GM21528 (cell line): ENCODE data around the gene TPPP3.
"Not testable (repeated sequence)": the region's sequence is repeated elsewhere in the genome, so short reads cannot be mapped to it uniquely, and the experiment has no call there.

Experiments used
- ATAC-seq: cut with Tn5 transposase; IDR thresholded peaks from one replicate; pipeline ENCODE4 v1.9.1; 2021; ENCODE audit warnings: mild to moderate bottlenecking, moderate library complexity; ENCODE audit not compliant: unreplicated experiment, low FRiP score

Gene TPPP3

DNA sequence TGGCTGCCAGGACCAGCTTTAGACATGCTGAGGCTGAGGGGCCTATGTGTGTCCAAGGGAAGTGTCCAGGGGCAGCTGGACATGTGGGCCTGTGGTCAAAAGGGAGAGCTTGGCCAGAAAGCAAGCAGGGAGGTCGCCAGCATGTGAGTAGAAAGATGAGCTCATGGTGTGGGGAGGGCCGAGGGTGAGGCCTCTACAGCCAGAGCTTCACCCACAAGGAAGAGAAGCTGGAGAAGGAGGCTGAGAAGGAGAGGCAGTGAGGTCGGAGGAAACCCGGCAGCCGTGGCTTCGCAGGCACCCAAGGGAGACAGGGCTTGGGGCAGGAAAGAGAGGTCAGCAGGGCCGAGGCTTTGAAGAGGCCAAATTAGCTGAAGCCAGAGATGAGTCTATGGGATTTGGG, 33.7 kb upstream of the TPPP3 start:
- ATAC-seq = no peak

DNA sequence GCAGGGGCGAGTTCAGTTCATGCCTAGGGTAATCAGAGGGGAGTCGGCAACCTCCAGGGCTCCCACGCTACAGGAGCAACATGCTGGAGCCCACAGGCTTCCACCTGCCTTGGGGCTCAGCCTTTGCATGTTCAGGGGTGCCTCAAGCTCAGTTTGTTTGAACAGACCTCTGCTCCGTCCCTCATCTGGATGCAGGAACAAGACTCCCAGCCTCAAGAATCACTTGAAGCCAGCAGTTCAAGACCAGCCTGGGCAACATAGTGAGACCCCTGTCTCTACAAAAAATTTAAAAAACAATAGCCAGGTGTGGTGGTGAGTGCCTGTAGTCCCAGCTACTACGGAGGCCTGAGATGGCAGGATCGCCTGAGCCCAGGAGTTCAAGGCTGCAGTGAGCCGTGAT, 32.7 kb upstream of the TPPP3 start:
- ATAC-seq = no peak

DNA sequence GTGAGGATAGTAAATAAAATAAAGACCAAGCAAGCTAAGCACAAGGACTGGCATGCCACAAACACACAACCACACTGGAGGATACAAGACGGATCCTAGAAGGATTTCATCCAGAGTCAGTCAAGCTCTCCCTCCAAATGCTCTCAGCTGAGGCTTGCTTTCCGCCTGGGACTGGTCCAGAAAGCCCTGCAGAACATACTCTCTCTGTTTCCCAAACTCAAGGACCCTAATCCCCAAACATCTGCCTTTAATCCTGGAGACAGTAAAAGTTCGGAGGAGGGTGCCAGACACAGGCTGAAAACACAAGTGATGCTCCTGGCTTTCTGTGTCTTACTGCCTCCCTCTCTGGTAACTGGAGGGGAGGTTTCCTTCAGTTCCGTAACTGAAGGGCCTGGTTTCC, 32.3 kb upstream of the TPPP3 start:
- ATAC-seq = no peak

DNA sequence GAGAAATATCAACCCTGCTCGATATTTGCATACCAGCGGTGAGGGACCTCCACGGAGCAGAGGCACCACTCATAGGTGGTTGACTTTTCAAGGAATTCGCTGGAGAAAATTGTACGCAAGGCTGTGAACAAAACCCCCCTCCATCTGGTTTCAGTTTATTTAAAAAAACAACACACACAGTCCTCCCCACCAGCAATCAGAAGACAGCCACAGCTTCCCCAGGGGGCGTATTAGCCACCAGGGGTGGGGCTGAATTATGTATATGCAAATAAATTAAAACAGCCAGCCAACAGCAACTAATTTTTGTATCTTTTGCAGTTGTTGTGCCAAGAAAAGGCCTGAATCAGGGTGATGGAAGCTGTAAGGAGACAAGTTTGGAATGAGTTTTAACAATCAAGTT, 31.8 kb upstream of the TPPP3 start:
- ATAC-seq = no peak

DNA sequence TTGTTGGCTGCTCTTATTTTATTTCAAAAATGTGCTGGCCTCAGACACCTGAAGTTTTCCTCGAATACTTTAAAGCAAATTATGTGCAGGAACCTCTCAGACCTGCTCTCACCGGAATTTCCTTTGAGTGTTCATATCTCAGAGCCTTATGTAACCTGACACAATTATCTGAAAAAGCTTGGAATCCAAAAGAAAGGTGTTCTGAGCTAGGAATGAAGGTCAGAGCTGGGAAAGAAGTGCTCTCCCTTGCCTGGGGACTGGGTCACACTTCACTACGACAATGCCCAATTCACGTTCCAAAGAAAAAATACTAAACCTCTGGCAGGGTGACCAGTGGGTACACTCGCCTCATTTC, 30.9 kb upstream of the TPPP3 start:
- no peak for ATAC-seq

DNA sequence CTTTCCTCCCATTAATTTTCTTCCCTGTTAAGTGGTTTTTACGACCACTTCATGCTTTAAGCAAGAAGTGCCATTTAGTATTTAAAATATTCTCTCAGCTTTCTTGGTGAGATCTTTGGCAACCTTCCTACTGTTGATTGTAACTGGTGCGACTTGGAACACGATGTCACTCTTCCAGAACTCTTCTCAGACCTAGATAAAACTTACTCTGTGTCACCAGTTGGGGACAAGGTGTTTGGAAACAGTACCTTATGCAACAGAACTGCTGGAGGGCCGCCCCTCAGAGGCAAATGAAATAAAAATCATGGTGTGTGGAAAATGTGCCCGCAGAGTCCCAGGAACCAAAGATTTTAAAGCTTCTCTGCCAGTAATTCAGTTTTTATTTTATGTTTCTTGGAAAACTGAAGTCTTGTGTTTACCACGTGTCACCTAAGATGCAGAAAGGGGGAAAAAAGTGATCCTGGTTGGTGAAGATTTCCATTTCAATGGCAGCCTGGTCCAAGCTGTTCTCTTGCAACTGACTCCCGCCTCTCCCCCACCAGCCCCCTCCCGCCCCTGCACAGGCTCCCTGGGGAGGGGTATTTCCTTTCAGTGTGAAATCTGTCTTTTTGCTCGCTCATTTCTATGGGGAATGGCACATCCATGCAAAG, 30.4 kb upstream of the TPPP3 start:
- no peak for ATAC-seq

DNA sequence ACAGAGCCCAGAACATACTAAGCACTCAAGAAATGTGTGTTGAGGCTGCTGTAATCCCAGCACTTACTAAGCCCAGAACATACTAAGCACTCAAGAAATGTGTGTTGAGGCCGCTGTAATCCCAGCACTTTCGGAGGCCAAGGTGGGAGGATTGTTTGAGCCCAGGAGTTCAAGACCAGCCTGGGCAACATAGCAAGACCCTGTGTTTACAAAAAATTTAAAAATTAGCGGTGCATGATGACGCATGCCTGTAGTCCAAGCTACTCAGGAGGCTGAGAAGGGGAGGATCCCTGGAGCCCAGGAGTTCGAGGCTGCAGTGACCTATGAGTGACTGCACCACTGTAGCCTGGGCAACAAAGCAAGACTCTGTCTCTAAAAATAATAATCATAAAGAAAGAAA, 29.7 kb upstream of the TPPP3 start:
- no peak for ATAC-seq

DNA sequence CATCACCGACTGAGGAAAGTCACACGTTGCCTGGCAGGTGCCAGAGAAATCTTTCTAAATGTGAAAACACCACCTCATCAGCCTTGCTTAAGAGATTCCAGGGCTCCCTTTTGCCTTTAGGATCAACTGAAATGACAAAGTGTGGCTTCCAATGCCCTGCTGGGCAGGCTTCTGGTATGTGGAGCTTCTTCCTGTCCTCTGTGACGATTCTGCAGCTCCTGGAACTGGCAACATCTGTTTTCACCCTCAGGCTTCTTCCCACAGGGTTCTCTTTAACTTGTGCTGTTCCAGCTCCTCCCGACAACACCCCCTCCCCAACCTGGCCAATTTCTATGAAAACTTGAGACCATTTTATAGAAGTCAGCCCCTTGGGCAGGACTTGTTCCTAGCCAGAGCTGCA, 27.7 kb upstream of the TPPP3 start:
- no peak for ATAC-seq

DNA sequence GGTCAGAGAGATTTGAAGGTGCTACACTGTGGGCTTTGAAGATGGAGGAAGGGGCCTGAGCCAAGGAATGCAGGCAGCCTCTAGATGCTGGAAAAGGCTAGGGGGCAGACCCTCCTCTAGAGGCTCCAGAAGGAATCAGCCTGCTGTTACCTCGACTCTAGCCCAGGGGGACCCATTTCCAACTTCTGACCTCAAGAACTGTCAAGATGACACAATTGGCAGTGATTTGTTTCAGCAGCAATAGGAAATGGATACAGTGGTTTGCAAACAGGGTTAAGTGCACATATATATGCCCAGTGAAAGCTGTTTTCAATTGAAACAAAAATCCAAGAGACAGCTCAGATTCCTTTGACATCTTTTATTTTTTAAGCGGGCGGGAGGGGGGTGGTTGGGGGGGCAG, 26.6 kb upstream of the TPPP3 start:
- no peak for ATAC-seq

DNA sequence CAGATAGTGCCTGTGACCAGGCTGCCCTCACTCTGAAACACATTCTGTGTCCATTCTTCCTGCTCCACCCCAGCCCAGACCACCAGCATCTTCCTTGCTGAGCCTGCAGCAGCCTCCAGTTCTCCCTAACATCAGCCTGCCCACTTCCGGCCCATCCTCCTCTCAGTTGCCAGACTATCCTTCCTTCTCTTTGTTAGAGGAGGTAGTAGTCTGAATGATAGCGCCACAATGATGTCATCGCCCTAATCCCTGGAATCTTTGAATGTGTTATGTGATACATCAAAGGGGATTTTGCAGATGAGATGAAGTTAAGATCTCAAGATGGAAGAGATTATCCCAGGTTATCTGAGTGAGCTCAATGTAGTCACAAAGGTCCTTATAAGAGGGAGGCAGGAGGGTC, 26.2 kb upstream of the TPPP3 start:
- ATAC-seq = no peak

DNA sequence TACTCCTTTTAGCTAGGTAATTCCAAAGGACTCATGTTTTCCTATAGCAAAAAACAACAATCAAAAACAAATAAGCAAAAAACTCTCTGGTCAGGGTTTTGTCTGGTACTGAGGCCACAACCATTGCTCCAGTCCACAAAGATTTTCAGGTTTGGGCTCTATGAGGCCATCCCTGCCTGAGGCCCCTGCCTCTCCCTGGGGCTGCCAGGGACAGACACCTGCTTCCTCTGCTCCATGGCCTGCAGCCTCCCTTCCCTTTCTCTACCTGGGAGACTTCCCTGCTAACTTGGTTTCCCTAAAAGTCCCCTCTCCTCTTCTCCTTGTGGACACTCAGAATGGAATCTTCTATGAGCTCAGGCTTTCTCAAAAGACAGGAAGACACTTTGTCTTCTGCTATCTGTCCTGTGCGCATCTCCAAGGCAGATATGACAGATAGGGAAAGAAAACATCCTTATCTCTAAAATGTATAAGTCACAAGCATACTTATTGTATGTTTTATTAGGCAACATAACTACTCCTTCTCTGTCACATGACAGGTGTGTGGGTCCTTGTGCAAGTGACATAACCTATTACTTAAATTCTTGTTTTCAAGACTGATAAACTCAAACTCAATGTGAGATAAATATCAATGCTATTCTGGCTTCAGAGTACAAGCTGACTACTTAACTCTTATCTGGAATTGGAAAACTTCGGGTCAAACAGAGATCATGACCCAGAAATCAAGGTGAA, 24.2 kb upstream of the TPPP3 start:
- ATAC-seq = no peak

DNA sequence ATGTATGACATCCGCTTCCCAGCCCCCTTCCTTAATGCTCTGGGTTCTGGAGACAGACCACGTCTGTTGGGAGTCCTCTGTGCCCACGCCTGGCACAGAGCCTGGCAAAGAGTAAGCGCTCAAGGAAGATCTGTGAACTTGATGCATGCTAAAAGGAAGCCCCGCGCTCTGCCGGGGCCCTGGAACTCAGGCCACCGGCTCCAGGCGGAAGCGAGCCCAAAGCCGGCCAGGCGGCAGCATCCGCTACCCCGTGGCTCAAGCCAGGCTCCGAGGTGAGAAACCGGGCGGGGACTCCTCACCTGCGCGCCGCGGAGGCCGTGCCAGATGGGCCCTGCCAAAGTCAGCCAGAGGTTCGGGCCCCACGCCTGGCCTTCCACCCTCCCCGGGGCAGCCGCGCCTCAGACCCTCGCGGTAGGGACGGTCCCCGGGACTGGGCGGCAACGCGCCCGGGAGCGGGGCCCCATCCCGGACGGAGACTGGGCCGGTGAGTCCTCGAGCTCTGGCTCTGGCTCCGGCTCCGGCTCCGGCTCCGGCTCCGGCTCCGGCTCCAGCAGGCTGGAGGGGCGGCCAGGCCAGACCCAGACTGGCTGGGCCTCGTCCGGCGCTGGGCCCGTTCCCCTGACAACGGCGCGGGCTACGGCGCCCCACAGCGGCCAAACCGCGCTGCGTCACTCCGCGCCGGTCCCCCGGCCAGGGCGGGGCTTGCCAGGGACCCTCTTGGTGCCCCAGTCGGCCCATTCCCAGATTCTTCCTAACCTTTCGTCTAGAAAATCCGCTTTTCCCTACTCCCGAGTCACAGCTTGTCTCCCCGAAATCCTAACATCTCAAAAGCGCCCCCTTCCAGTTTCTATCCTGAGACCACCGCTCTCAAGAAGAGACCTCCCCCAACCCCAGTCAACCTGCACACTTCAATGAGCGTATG, 22.8 kb upstream of the TPPP3 start, which contains the start of gene ZDHHC1:
Gene ZDHHC1 (minus strand): TSS at position 606 of the 922 bp plus-strand sequence. CDS start 8,702 bp downstream, outside the sequence.
- no peak for ATAC-seq

DNA sequence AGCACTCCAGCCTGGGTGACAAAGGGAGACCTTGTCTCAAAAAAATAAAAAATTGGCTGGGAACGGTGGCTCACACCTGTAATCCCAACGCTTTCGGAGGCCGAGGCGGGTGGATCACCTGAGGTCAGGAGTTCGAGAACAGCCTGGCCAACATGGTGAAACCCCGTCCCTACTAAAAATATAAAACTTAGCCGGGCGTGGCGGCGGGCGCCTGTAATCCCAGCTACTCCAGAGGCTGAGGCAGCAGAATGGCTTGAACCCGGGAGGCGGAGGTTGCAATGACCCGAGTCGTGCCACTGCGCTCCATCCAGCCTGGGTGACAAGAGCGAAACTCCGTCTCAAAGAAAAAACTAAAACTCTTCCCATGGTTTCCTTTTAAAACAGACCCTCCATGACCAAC, 22.1 kb upstream of the TPPP3 start:
- ATAC-seq = not testable (repeated sequence)

DNA sequence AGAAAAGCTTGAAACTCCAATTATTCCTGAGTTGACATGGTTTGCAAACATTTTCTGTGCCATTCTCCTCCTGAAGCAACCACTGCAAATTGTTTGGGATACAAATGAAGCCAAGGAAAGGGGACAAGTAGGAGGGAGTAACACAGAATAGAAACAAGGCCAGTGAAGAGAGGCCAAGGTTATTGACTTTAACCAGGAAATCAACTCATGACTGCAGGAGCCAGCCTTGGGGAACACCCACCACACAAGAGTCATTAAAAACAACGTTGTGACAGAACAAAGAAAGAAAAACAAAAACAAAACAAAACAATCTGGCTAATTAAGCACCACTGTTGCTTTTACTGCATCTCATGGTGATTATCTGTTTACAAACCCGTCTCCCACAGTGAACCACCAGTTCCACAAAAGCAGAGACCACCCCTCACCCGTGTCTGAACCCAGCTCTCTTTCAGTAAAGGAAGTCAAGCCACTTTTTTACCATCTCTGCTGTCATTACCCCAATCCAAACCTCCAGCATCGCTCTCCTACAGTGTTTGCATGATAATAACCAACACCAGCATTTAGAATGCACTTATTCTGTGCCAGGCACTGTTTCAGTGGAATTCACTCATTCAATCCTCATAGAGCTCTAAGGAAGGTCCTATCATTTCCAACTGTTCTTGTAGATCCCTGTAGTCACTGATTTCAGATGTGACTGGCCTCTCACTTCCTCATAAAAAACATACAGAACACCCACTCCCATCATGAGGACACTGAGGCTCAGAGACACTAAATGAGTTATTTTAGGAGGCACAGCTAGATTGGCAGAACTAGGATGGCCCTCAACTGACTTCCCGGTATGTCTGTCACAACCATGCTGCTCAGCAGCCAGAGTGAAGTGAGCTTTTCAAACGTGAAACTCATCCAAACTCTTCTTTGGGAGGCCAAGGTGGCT, 20.9 kb upstream of the TPPP3 start:
- no peak for ATAC-seq

DNA sequence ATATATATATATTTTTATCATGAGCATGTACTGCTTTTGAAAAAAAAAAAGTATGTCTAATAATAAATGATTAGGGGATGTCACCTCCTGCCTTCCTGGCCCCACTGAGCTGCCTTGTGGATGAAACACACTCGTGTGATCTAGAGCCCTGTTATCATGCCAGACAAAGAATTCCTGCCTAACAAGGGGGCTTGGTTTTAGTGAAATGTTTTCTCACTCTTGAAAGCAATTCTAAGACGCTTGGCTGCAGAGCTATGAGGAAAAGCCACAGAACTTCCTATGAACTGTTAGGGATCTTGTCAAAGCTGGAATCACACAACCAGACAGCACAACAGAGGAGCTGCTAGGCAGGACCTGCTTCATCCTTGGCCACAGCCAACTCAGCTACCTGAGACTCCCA, 19.0 kb upstream of the TPPP3 start:
- no peak for ATAC-seq

DNA sequence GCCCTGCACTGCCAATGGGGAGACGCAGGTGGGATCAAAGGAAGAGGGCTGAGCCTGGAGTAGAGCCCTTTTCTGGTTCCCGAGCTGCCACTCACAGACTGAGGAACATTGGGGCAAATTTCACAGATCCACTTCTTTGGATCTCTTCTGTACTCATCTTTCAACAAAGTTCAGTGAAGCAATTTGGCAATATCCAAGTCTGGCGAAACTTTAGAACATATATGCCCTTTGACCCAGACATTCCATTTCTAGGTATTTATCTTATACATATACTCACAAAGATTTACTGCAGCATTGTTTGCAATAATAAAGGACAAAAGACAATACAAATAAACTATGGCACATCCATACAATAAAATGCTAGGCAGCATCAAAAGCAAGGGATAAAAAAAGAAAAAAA, 18.0 kb upstream of the TPPP3 start:
- ATAC-seq = no peak

DNA sequence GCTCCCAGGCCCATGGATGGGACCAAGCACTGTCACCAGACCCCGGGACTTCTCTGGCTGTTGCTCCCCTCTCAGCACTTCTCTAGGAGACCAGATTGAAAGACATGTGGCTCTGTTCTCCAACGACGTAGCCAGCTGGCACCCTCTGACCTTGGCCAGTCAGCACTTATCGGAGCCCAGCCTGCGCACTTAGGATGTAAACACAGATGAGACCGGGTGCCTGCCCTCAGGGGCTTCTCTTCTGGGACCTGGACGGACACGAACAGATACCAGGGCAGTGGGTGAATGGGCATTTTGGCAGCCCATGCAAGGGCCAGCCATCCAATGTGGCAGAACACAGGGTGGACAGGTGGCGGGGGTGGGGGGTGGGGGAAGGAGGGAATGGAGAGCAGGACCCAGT, 16.3 kb upstream of the TPPP3 start:
- ATAC-seq = no peak

DNA sequence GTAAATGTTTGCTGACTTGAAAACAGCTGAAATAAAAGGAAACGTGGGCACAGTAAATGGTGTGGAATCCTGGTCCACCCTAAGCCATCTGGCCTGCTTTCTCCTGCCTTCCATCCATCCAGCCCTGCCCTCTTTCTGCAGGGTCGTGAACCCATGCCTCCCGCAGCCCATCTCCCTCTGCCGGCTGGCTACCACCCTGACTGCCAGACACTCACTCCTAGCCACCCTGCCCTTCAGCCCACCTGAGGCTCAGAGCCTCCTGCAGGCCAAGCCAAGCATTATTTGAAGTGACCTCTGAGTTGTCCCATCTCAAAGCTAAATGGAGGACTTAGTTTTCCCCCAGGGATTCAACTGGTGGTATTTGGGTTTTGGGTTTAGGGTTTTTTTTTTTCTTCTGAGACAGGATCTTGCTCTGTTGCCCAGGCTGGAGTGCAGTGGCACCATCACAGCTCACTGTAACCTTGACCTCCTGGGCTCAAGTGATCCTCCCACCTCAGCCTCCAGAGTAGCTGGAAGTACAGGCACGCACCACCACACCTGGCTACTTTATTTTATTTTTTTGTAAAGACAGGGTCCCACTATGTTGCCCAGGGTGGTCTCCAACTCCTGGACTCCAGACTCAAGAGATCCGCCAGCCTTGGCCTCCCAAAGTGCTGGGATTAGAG, 14.6 kb upstream of the TPPP3 start:
- ATAC-seq = no peak

DNA sequence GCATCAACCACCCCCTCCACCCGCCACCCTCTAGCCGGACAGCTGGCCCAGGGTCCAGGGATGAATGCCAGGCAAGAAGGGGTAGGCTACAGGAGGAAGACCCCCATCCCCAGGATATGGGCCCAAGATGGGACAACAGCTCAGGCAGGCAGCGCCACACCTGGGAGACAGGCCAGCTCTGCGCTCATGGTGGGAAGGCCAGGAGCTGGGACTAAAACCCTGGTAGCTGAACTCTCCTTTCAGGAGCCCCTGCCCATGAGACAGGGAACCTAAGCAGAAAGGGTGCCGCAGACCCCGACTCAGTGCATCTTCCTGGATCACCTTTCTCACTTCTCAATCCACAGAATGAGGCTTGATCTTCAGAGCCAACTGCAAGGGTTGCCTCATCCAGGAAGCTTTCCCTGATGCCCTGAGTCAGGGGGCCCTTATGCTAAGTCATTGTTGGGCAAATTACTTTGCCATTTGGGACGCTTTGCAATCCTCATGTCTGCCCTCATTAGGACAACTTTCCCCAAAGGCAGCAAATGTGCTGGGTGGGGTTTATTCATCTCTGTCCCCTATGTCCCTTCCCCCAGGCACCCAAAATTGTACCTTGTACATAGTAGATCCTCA, 14.0 kb upstream of the TPPP3 start:
- no peak for ATAC-seq
